ENCODE data around the gene ACTL8.

GRCh38 chr1:17874231-17874630, 119.1 kb downstream of the ACTL8 start:
- no peak for TF ChIP-seq GABPA (IDR thresholded peaks at IDR 0.05; ENCODE audit: low read depth)
- TF ChIP-seq CTCF (IDR thresholded peaks at IDR 0.05; ENCODE audit: insufficient read depth, low read length) = no peak
- TF ChIP-seq POLR2AphosphoS5 (IDR thresholded peaks at IDR 0.05; ENCODE audit: low read depth) = no peak
